ENCODE results near the gene ACOT8. TPM values are rescaled to one million over a fixed set of nuclear protein-coding genes. Genes with fewer than 3 reads are reported as not detected.

The ACOT8 gene
- total and polyA plus RNA-seq, 2 experiments from 2014 or later: 32.9 to 55.2 TPM

- Histone ChIP-seq H3K36me3 (ENCODE audit: low read depth) (peaks cover 18% of the 10 kb centered on the region; the same call in 1 of the 2 replicates), H3K27me3 (replicated peaks; ENCODE audit: insufficient read depth) (no peaks in the 10 kb centered on the region), H3K4me3 (no peak overlapping the region), H3K9ac (no peak overlapping the region), H3K27ac (no peak overlapping the region), H3K4me1 (ENCODE audit: insufficient read depth) (no peaks in the 10 kb centered on the region), H2AFZ (no peak overlapping the region), H3K9me2 (ENCODE audit: insufficient read depth) (no peaks in the 10 kb centered on the region), H3F3A (ENCODE audit: insufficient read depth) (peaks cover 22% of the 10 kb centered on the region), H4K20me1 (ENCODE audit: insufficient read depth) (no peaks in the 10 kb centered on the region), H3K9me3 (ENCODE audit: low read depth) (no peaks in the 10 kb centered on the region), H3K79me2 (ENCODE audit: insufficient read depth) (peaks cover 3% of the 10 kb centered on the region; the same call in 1 of the 2 replicates), H3K4me2 (ENCODE audit: unreplicated experiment) (no peak overlapping the region)
- no peak for DNase-seq
- in situ Hi-C loops (cut with MboI): no loop called here
- TF ChIP-seq EZH2phosphoT487 (IDR thresholded peaks at IDR 0.05; ENCODE audit: insufficient read depth, low read depth) (no peak), EZH2 (IDR thresholded peaks at IDR 0.05; ENCODE audit: insufficient read depth, poor library complexity, severe bottlenecking) (no peak)
Observed at GRCh38 chr20:45845452-45845851, 11.7 kb downstream of the ACOT8 start.

GRCh38 chr20:45843506-45843905 lies 13.7 kb downstream of the ACOT8 start:
- H3F3A ChIP-seq (ENCODE audit: insufficient read depth): peaks cover 22% of the 10 kb centered on the region
- H3K4me3 ChIP-seq: no peak overlapping the region
- H3K9me2 ChIP-seq (ENCODE audit: insufficient read depth): no peaks in the 10 kb centered on the region
- H3K4me2 ChIP-seq (ENCODE audit: unreplicated experiment): no peak overlapping the region
- H2AFZ ChIP-seq: no peak overlapping the region
- TF ChIP-seq EZH2phosphoT487 (IDR thresholded peaks at IDR 0.05; ENCODE audit: insufficient read depth, low read depth) (no peak), EZH2 (IDR thresholded peaks at IDR 0.05; ENCODE audit: insufficient read depth, poor library complexity, severe bottlenecking) (no peak)
- no peaks in the 10 kb centered on the region for H4K20me1 ChIP-seq (ENCODE audit: insufficient read depth)
- peaks cover 18% of the 10 kb centered on the region; the same call in 1 of the 2 replicates for H3K36me3 ChIP-seq (ENCODE audit: low read depth)
- no peak overlapping the region for H3K27ac ChIP-seq
- H3K27me3 ChIP-seq (replicated peaks; ENCODE audit: insufficient read depth): no peaks in the 10 kb centered on the region
- 87 to 90% methylated on average over 14 of the region's 14 CpGs for WGBS, 2 experiments (ENCODE audit: low coverage in 1 of 2, low lambda C conversion rate in 2 of 2, missing lambda C conversion rate in 2 of 2)
- DNase-seq: no peak
- H3K9ac ChIP-seq: no peak overlapping the region
- in situ Hi-C loops (cut with MboI): no loop called here
- peaks cover 20% of the 10 kb centered on the region for H3K79me2 ChIP-seq (ENCODE audit: insufficient read depth)
- no peaks in the 10 kb centered on the region for H3K4me1 ChIP-seq (ENCODE audit: insufficient read depth)
- H3K9me3 ChIP-seq (ENCODE audit: low read depth): no peaks in the 10 kb centered on the region

- in situ Hi-C loops (cut with MboI): no loop called here
- peaks cover 32% of the 10 kb centered on the region for H3K79me2 ChIP-seq (ENCODE audit: insufficient read depth)
- H3K27me3 ChIP-seq (replicated peaks; ENCODE audit: insufficient read depth): no peaks in the 10 kb centered on the region
- no peaks in the 10 kb centered on the region for H3K9me2 ChIP-seq (ENCODE audit: insufficient read depth)
- DNase-seq: peak; percentile 71
- peak overlapping the region; percentile 43 for H3K27ac ChIP-seq
- H3K9ac ChIP-seq: peak overlapping the region; percentile 10; the same call in 1 of the 2 replicates
- TF ChIP-seq EZH2phosphoT487 (IDR thresholded peaks at IDR 0.05; ENCODE audit: insufficient read depth, low read depth): no peak
- TF ChIP-seq EZH2 (IDR thresholded peaks at IDR 0.05; ENCODE audit: insufficient read depth, poor library complexity, severe bottlenecking): no peak
- no peaks in the 10 kb centered on the region for H4K20me1 ChIP-seq (ENCODE audit: insufficient read depth)
- peaks cover 21% of the 10 kb centered on the region; the same call in 1 of the 2 replicates for H3K36me3 ChIP-seq (ENCODE audit: low read depth)
- no peak overlapping the region for H2AFZ ChIP-seq
- no peak overlapping the region for H3K4me2 ChIP-seq (ENCODE audit: unreplicated experiment)
- H3K4me1 ChIP-seq (ENCODE audit: insufficient read depth): peaks cover 3% of the 10 kb centered on the region; the same call in 1 of the 2 replicates
- H3K4me3 ChIP-seq: no peak overlapping the region
- 66 to 71% methylated on average over 5 of the region's 5 CpGs for WGBS, 2 experiments (ENCODE audit: low coverage in 1 of 2, low lambda C conversion rate in 2 of 2, missing lambda C conversion rate in 2 of 2)
- H3F3A ChIP-seq (ENCODE audit: insufficient read depth): peaks cover 24% of the 10 kb centered on the region
- no peaks in the 10 kb centered on the region for H3K9me3 ChIP-seq (ENCODE audit: low read depth)
Observed at GRCh38 chr20:45842169-45842812, 14.9 kb downstream of the ACOT8 start.

- Histone ChIP-seq H3K4me3 (no peak overlapping the region), H2AFZ (no peak overlapping the region), H3K9me2 (ENCODE audit: insufficient read depth) (no peaks in the 10 kb centered on the region), H3K9ac (no peak overlapping the region), H3F3A (ENCODE audit: insufficient read depth) (peaks cover 31% of the 10 kb centered on the region), H4K20me1 (ENCODE audit: insufficient read depth) (no peaks in the 10 kb centered on the region), H3K27me3 (replicated peaks; ENCODE audit: insufficient read depth) (no peaks in the 10 kb centered on the region), H3K4me1 (ENCODE audit: insufficient read depth) (peaks cover 10% of the 10 kb centered on the region; the same call in 1 of the 2 replicates), H3K27ac (peak overlapping the region; percentile 43; the same call in 1 of the 2 replicates), H3K9me3 (ENCODE audit: low read depth) (no peaks in the 10 kb centered on the region), H3K79me2 (ENCODE audit: insufficient read depth) (peaks cover 39% of the 10 kb centered on the region), H3K36me3 (ENCODE audit: low read depth) (peaks cover 17% of the 10 kb centered on the region; the same call in 1 of the 2 replicates), H3K4me2 (ENCODE audit: unreplicated experiment) (no peak overlapping the region)
- DNase-seq: no peak
- 88 to 90% methylated on average over 10 of the region's 10 CpGs for WGBS, 2 experiments (ENCODE audit: low coverage in 1 of 2, low lambda C conversion rate in 2 of 2, missing lambda C conversion rate in 2 of 2)
- no peak for TF ChIP-seq EZH2phosphoT487 (IDR thresholded peaks at IDR 0.05; ENCODE audit: insufficient read depth, low read depth)
- no peak for TF ChIP-seq EZH2 (IDR thresholded peaks at IDR 0.05; ENCODE audit: insufficient read depth, poor library complexity, severe bottlenecking)
- in situ Hi-C loops (cut with MboI): no loop called here
Observed at GRCh38 chr20:45841407-45842129, 15.6 kb downstream of the ACOT8 start.

Measured in GM23248 (cell line).